HUES64 (cell line): ENCODE data around the gene GPR157.
"Not testable (repeated sequence)": the region's sequence is repeated elsewhere in the genome, so short reads cannot be mapped to it uniquely, and the experiment has no call there.

Source experiments
- H3K27ac ChIP-seq: 2 replicates; pipeline ENCODE4 v1.7.0; 2013; ENCODE audit warnings: low read depth, low read length, inconsistent platforms
- H3K27me3 ChIP-seq: 2 replicates; pipeline ENCODE4 v1.6.1; 2013; ENCODE audit warnings: mild to moderate bottlenecking, low read length; ENCODE audit not compliant: insufficient read depth
- H3K36me3 ChIP-seq: 2 replicates; pipeline ENCODE4 v1.6.1; 2013; ENCODE audit warnings: mild to moderate bottlenecking, low read length; ENCODE audit not compliant: insufficient read depth
- H3K4me1 ChIP-seq: 2 replicates; pipeline ENCODE4 v1.6.1; 2013; ENCODE audit warnings: mild to moderate bottlenecking, low read length, moderate library complexity; ENCODE audit not compliant: insufficient read depth
- H3K4me3 ChIP-seq: 2 replicates; pipeline ENCODE4 v1.5.1; 2013; ENCODE audit warnings: mild to moderate bottlenecking, low read length, moderate library complexity
- H3K9ac ChIP-seq: 2 replicates; pipeline ENCODE4 v1.6.1; 2013; ENCODE audit warnings: mild to moderate bottlenecking, low read depth, low read length
- H3K9me3 ChIP-seq: 2 replicates; pipeline ENCODE4 v1.6.1; 2013; ENCODE audit warnings: low read depth, low read length; ENCODE audit not compliant: insufficient read depth
- WGBS: fragments of 150-250, 120-280 bp; methylation state at CpG from one replicate; pipeline ENCODE4 v1.1.7; 2013; ENCODE audit warnings: missing lambda C conversion rate; 5-methylcytosine and 5-hydroxymethylcytosine counted together

Gene GPR157

DNA sequence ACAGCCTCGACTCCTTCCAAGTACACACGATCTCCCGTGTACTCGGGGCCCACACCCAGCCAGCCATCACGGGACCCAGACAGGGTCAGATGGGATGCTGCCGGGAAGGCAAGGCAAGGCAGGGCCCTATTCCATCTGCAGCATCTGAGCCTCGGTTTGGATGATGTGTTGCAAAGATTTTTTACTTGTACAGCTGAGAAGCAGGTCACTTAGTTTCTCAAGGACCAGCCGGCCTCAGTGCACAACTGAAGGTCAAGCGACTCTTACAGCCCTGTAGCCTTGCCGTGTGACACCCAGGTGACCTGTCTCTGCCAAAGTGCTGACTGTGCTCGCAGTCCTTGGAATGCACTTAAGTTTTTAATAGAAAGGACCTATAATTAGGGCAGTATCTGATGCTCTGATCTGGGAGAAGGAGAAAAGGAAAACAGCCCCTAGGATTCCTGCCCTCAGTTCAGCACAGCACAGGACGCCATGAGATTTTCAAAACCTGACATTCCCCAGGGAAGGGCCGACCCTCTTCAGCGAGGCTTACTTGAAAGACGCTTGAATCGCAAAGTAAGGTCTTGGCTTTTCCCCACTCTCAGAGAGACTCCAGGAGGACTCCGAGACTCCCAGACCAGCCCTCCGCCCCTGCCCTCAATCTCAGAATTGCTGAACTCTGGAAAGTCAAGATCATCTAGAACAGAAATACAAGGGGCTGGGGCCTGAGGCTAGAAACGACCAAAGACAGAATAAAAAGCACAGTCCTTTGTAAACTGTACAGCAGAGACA, 1.3 kb downstream of the GPR157 start:
- 81% methylated on average over 19 of the region's 19 CpGs for WGBS
- no peaks in the 10 kb centered on the region for H3K36me3 ChIP-seq
- H3K27me3 ChIP-seq: peaks cover 18% of the 10 kb centered on the region
- no peaks in the 10 kb centered on the region for H3K4me1 ChIP-seq
- no peaks in the 10 kb centered on the region for H3K9me3 ChIP-seq
- H3K4me3 ChIP-seq: peak overlapping the region; percentile 76
- H3K9ac ChIP-seq: no peak overlapping the region
- no peak overlapping the region for H3K27ac ChIP-seq

GRCh38 chr1:9126511-9126910, 2.4 kb downstream of the GPR157 start:
- H3K4me3 ChIP-seq: no peak overlapping the region
- H3K9ac ChIP-seq: no peak overlapping the region
- H3K36me3 ChIP-seq: no peaks in the 10 kb centered on the region
- H3K9me3 ChIP-seq: no peaks in the 10 kb centered on the region
- peaks cover 18% of the 10 kb centered on the region for H3K27me3 ChIP-seq
- WGBS: 92% methylated on average over 1 of the region's 2 CpGs
- H3K27ac ChIP-seq: no peak overlapping the region
- no peaks in the 10 kb centered on the region for H3K4me1 ChIP-seq

- not testable (repeated sequence) for H3K36me3 ChIP-seq, H3K9me3 ChIP-seq, H3K4me3 ChIP-seq, H3K4me1 ChIP-seq, H3K9ac ChIP-seq, H3K27ac ChIP-seq
- 96% methylated on average over 9 of the region's 9 CpGs for WGBS
- peaks cover 18% of the 10 kb centered on the region for H3K27me3 ChIP-seq
Observed at GRCh38 chr1:9125847-9126246, 3.1 kb downstream of the GPR157 start.

DNA sequence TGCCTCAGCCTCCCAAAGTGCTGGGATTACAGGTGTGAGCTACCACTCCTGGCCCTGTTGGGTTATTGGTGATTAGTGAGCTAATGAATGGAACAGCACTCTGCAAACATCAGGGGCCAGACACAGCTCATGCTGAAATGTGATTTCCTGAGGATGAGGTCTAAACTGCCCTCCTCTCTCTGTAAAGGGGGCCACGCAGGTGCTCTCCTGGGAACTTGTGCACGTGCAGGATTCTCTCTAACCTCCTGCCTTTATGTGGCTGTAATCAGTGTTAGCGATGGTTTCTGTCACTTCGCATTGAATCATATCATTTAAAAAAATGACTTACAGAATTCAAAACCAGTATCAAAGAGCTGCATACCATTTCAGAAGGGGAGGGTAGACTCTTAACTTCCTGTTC, 3.6 kb downstream of the GPR157 start:
- Histone ChIP-seq H3K9me3 (no peaks in the 10 kb centered on the region), H3K4me1 (no peaks in the 10 kb centered on the region), H3K27me3 (peaks cover 18% of the 10 kb centered on the region), H3K9ac (no peak overlapping the region), H3K36me3 (no peaks in the 10 kb centered on the region), H3K27ac (no peak overlapping the region), H3K4me3 (no peak overlapping the region)
- WGBS: 82% methylated on average over 4 of the region's 4 CpGs

GRCh38 chr1:9124389-9124788, 4.5 kb downstream of the GPR157 start:
- H3K27ac ChIP-seq, H3K36me3 ChIP-seq: not testable (repeated sequence)
- WGBS: 91% methylated on average over 5 of the region's 8 CpGs

GRCh38 chr1:9123665-9124064, 5.2 kb downstream of the GPR157 start:
- H3K27me3 ChIP-seq: peaks cover 16% of the 10 kb centered on the region
- H3K9ac ChIP-seq, H3K4me3 ChIP-seq, H3K36me3 ChIP-seq, H3K27ac ChIP-seq, H3K4me1 ChIP-seq, H3K9me3 ChIP-seq: not testable (repeated sequence)
- WGBS: 95% methylated on average over 2 of the region's 2 CpGs

More at GRCh38 chr1:9124389-9124788, 4.5 kb downstream of the GPR157 start:
- H3K4me3 ChIP-seq, H3K4me1 ChIP-seq, H3K9me3 ChIP-seq, H3K9ac ChIP-seq: not testable (repeated sequence)
- peaks cover 18% of the 10 kb centered on the region for H3K27me3 ChIP-seq

DNA sequence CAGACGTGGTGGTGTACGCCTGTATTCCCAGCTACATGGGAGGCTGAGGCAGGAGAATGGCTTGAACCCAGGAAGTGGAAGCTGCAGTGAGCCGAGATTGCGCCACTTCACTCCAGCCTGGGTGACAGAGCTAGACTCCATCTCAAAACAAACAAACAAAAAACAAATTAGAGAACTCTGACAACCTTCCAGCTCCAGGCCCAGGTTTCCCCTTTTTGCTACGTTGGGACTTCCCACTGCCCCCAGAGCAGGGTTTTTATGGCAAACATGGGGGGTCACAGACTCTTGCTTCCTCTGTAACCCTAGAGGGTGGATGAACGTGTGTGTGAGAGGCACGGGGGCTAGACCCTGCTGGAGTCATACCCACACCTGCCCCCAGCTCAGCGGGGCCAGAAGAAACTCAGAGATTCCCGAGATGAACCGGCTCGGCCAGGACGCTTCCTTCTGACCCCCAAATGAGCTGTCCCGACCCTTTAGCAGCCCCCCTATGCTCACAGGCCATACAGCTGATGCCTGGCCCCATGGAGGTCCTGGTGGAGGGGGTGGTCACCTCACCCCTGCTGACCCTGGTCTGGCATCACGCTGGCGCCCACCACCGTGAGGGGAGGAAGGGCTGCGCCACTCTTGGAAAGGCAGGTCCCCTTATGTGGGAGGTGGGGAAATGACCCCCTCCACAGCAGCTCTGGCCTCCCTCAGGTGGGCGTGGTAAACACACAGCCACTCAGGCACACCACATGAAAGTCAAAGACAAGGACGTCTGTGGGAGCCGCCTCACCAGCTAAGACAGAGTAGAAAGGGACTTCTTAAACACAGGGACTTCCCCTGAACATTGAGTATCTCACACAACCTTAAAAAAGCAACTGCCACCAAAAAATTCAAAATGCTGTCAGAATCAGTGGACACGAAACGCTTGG, 7.1 kb downstream of the GPR157 start:
- Histone ChIP-seq H3K27me3 (no peaks in the 10 kb centered on the region; the same call in 1 of the 2 replicates), H3K9me3 (no peaks in the 10 kb centered on the region), H3K4me3 (no peak overlapping the region), H3K9ac (no peak overlapping the region), H3K36me3 (no peaks in the 10 kb centered on the region), H3K4me1 (no peaks in the 10 kb centered on the region), H3K27ac (no peak overlapping the region)
- 90% methylated on average over 22 of the region's 22 CpGs for WGBS

GRCh38 chr1:9120312-9120958, 8.5 kb downstream of the GPR157 start:
- Histone ChIP-seq H3K36me3 (no peaks in the 10 kb centered on the region), H3K9ac (no peak overlapping the region), H3K9me3 (no peaks in the 10 kb centered on the region), H3K4me3 (no peak overlapping the region), H3K27ac (no peak overlapping the region), H3K4me1 (no peaks in the 10 kb centered on the region), H3K27me3 (no peaks in the 10 kb centered on the region)
- 93% methylated on average over 9 of the region's 9 CpGs for WGBS

DNA sequence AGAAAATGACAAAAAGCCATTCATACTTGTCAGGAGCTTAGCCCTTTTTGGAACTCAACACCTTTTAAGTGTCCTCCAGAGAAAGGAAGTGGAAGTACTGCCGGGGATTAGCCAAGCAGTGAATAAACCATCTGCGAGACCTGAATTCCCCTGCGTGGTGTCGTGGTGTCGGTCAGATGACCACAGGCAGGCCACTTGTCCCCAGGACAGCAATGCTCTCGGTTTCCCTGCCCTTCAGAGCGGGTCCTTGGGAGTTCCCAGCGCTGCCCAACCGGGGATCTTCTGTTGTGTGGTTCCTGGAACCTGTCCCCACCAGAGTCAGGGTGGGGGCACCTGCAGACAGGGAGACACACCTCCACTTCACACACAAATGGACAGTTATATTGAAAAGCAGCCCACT, 9.2 kb downstream of the GPR157 start:
- 88% methylated on average over 9 of the region's 9 CpGs for WGBS

DNA sequence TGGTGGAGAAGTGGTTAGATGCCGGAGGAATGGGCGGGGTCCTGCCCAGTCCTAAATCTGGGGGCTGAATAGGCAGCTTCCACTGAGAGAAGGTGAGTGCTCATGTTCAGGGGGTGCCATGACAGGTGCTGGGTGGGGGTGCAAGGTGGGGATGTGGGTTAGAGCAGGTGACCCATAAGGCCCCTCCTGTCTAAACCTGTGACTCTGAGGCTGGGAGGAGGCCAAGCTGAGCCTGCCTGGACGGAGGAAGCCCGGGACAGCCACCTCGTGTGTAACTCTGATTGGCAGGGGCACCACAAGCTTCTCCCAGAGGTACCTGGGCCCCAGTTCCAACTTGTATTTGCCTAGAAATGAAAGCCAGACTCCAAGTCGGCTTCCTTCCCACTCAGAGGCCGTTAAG, 10.7 kb downstream of the GPR157 start:
- Histone ChIP-seq H3K27me3 (no peaks in the 10 kb centered on the region), H3K9ac (no peak overlapping the region), H3K4me3 (no peak overlapping the region), H3K9me3 (no peaks in the 10 kb centered on the region), H3K36me3 (no peaks in the 10 kb centered on the region), H3K27ac (no peak overlapping the region), H3K4me1 (no peaks in the 10 kb centered on the region)
- WGBS: 94% methylated on average over 7 of the region's 7 CpGs

More for the DNA sequence above, 9.2 kb downstream of the GPR157 start:
- Histone ChIP-seq H3K9ac (no peak overlapping the region), H3K9me3 (no peaks in the 10 kb centered on the region), H3K4me1 (no peaks in the 10 kb centered on the region), H3K27me3 (no peaks in the 10 kb centered on the region), H3K27ac (no peak overlapping the region), H3K36me3 (no peaks in the 10 kb centered on the region), H3K4me3 (no peak overlapping the region)
